Omental fat pad (tissue), 4 donors: ENCODE data around the gene ADAM12. TPM values are rescaled to one million over a fixed set of nuclear protein-coding genes. Genes with fewer than 3 reads are reported as not detected.

Experiments
- ATAC-seq: fragments of 150-250 bp; one replicate; pipeline ENCODE4 v1.9.1; 2016; ENCODE audit warnings: mild to moderate bottlenecking, moderate library complexity; ENCODE audit not compliant: low FRiP score
- DNase-seq: peaks from one replicate; pipeline ENCODE4 v3.0.0-alpha.2; 2019; ENCODE audit warnings: low spot score
- total RNA-seq, 4 donors: library from RNA; depleted of rRNA; stranded (reverse); fragments of >200 nt; gene quantifications; one replicate each; pipeline ENCODE4 v1.1.0, GENCODE V29; 2016
- TF ChIP-seq, protein P1 (sequence below), 3 donors: fragments of 450-650 bp; IDR thresholded peaks; one replicate each; pipeline ENCODE4 v1.5.1; 2016 to 2017; ENCODE audit warnings: antibody characterized with exemption in 3 of 3, mild to moderate bottlenecking in 3 of 3, moderate library complexity in 2 of 3

Gene ADAM12
- total RNA-seq, 4 donors from 2014 or later, result 4.9 to 24.4 (median 10.9) TPM

DNA sequence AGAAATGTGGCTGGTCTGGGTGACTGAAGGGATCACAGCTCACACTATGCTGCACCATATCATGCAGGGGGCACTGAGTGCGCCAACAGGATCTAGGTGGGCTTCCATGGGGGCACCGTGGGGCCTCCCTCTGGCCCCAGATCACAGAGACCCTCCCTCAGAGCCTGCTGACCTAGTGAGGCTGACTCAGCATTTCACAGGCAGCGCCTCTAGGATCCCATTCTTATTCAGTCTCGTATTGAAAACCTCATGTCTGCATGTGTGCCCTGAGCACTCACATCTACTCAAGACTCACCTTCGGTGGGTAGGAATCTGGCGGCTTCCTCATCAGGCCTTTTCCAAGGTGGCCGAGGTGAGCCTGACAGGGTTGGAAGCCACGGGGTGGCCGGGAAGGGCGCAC lies 350.3 kb downstream of the ADAM12 start:
- TF ChIP-seq, protein P1, sequence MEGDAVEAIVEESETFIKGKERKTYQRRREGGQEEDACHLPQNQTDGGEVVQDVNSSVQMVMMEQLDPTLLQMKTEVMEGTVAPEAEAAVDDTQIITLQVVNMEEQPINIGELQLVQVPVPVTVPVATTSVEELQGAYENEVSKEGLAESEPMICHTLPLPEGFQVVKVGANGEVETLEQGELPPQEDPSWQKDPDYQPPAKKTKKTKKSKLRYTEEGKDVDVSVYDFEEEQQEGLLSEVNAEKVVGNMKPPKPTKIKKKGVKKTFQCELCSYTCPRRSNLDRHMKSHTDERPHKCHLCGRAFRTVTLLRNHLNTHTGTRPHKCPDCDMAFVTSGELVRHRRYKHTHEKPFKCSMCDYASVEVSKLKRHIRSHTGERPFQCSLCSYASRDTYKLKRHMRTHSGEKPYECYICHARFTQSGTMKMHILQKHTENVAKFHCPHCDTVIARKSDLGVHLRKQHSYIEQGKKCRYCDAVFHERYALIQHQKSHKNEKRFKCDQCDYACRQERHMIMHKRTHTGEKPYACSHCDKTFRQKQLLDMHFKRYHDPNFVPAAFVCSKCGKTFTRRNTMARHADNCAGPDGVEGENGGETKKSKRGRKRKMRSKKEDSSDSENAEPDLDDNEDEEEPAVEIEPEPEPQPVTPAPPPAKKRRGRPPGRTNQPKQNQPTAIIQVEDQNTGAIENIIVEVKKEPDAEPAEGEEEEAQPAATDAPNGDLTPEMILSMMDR (IDR thresholded peaks at IDR 0.05), result no peak

DNA sequence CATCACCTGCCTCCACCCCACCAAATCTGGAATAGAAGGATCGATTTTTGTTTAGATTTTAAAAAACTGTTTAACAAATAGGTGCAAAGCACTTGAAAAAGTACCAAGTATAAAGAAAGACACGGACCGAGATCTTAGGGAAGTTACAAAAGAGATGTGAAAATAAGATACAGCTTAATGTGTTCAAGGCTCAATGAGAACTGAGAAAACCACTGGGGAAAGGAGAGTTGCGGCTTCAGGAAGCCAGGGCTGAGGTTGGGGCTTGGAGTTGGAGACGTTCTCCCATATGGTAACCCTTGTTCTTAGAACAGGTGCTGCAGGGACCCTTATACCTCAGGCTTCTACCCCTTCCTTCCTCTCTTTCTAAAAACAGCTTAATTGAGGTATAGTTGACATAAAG lies 351.8 kb downstream of the ADAM12 start:
- no peak for ATAC-seq
- DNase-seq, result no peak
- TF ChIP-seq, protein P1 (IDR thresholded peaks at IDR 0.05), result no peak

More for the DNA sequence above, 350.3 kb downstream of the ADAM12 start:
- no peak for DNase-seq
- ATAC-seq, result no peak

DNA sequence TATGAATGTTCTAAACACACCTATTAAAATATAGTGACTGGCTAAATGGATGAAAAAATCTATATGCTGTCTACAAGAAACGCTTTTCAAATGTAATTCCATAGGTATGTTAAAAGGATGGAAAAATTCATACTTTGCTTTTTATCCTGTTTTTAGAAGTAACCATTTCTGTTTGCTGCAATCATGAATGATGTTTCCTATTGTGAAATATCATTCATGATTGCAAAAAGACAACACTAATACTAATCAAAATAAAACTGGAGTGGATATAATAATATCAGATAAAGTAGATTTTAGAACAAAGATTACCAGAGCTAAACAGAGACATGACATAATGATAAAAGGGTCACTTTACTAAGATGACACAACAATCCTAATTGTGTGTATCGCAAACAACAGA lies 353.7 kb downstream of the ADAM12 start:
- no peak for DNase-seq
- TF ChIP-seq, protein P1 (IDR thresholded peaks at IDR 0.05), result no peak
- no peak for ATAC-seq

DNA sequence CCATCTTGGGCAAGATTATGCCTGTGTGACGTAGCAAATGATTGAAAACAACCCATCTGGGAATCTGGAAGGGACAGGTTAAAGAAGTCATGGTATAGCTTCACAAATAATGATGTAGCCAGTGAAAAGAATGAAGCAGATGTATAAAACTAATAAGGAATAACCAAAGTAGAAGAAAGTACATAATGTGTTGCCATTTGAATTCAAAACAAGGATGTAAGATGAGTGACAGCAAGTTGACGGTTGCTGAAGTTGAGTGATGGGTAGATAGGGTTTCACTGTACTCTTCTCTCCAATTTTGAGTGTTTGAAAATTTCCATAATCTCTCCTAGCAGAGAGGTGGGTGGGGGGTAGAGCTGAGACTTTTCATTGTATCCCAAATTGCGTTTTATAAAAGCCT lies 358.3 kb downstream of the ADAM12 start:
- TF ChIP-seq, protein P1 (IDR thresholded peaks at IDR 0.05), result no peak
- no peak for DNase-seq
- no peak for ATAC-seq

DNA sequence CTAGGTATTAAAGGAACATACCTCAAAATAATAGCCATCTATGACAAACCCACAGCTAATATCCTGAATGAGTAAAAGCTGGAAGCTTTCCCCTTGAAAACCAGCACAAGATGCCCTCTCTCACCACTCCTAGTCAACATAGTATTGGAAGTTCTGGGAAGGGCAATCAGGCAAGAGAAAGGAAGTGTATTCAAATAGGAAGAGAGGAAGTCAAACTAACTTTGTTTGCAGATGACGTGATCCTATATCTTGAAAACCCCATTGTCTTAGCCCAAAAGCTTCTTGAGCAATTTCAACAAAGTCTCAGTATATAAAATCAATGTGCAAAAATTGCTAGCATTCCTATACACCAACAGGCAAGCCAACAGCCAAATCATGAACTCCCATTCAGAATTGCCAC lies 360.6 kb downstream of the ADAM12 start:
- no peak for DNase-seq
- TF ChIP-seq, protein P1 (IDR thresholded peaks at IDR 0.05), result no peak
- no peak for ATAC-seq

DNA sequence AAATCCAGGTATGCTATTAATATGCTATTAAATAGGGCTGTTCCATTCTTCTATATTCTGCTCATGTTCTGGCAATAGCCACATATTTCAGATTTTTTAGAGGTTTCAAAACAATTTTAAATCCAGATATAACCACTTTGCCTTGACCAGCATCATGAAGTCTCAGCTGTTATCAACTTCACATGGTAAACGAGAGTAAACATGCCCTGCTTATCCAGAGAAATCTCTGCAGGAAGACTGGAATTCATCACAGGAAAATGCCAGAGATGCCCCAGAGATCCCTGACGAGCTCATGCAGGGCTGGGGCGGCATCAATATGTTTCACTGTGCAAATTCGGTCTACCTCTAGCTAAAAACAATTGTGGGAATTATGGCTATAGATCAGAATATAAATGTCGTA lies 365.4 kb downstream of the ADAM12 start:
- ATAC-seq (no peak), DNase-seq (no peak)
- TF ChIP-seq, protein P1 (IDR thresholded peaks at IDR 0.05), result no peak

DNA sequence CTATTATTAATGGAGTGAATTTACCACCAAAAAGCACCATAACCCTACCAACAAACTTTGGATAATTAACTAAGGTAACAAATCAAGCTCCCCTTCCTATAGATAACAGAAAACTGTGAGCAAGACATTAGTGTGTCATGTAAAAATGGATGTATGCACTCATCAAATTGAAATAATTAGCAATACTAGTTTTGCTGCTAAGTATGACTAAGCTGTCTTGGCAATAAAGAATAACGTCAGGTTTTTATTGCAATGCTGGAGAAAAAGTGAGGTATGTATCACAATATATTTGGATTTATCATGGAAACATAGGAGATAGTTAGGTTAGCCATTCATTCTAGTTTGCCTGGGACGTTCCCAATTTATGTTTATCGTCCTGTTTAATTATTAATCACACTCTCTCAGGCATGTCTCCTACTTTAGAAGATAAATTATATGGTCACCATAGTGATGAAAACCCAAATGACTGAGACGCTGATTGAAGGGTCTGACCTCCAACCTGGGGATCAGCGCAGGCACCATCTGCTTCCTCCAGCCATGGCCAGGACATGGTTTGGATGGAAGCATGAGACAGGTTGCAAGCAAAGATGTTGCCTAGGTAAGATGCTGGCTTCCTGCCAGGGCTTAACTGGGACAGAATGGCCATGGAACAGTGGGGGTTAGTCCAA lies 366.3 kb downstream of the ADAM12 start:
- no peak for ATAC-seq
- DNase-seq, result no peak
- TF ChIP-seq, protein P1 (IDR thresholded peaks at IDR 0.05), result no peak
